Stimulated activated CD4-positive, alpha-beta T cell treated with anti-CD3 and anti-CD28 coated beads, Interleukin-1b, Interleukin-23, amount 100 ng/mL, for 24 hours (primary cell): ENCODE data around the gene ACTA2.
"Not testable (repeated sequence)": the region's sequence is repeated elsewhere in the genome, so short reads cannot be mapped to it uniquely, and the experiment has no call there.

Experiments
- DNase-seq, 4 experiments: peaks; one replicate each; pipeline ENCODE4 v3.0.0-alpha.2; 2020; ENCODE audit warnings: low read depth in 4 of 4, low spot score in 1 of 4

ACTA2 gene

GRCh38 chr10:88949912-88950837 lies 2.4 kb downstream of the ACTA2 start:
- no peak for DNase-seq

DNA sequence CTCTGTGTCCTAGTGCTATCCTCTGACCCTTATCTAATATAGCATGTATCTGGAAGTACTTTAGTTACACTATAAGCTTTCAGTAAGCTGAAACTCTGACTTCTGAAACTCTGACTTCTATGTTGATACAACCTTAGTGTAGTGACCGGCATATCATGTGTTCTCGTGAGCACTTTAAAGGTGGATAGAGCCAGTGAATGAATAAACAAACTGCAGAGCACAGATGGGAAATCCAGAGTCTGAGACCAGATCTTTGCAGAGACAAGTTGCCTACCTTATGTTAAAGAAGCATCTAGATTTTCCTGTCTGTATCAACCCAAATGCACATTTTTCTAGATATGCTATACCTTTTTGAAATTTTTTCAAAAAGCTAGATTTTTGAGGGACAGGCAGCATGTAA lies 3.5 kb downstream of the ACTA2 start:
- DNase-seq = no peak

GRCh38 chr10:88946965-88947590 lies 5.5 kb downstream of the ACTA2 start:
- no peak for DNase-seq

DNA sequence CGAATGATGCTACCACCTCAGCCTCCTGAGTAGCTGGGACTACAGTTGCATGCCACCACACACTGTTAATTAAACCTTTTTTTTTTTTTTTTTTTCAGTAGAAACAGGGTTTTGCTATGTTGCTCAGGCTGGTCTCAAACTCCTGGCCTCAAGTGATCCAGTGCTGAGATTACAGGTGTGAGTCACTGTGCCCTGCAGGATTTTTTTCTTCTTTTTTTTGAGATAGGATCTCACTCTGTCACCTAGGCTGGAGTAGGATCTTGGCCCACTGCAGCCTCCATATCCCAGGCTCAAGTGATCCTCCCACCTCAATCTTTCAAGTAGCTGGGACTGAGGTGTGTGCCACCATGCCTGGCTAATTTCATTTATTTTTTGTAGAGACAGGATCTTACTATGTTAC lies 6.4 kb downstream of the ACTA2 start:
- DNase-seq = no peak

GRCh38 chr10:88944813-88945212 lies 7.8 kb downstream of the ACTA2 start:
- DNase-seq = no peak

DNA sequence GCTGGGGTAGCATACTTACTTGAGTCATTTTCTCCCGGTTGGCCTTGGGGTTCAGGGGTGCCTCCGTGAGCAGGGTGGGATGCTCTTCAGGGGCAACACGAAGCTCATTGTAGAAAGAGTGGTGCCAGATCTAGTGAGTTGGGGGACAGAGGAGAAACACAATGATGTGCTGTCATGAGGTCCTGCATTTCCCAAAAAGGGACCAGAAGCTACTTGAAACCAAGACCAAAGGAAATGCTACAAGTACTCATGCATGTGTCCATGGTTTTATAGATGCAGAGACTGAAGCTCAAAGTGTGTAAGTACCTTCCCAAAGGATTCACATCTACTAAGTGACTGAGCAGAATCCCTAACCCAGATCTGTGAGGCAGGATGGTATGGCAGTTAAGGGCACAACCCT lies 8.8 kb downstream of the ACTA2 start:
- no peak for DNase-seq

DNA sequence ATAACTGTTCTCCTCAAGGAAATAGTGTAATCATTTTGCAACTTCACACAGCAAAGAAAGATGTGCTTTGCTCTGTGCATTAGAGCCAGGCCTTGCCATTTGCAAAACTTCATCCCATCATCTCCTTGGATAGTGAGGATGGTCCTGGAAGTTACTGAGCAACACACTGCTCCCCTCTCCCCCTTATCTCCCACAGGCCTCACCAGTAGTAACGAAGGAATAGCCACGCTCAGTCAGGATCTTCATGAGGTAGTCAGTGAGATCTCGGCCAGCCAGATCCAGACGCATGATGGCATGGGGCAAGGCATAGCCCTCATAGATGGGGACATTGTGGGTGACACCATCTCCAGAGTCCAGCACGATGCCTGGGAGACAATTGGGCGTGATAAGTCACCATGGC lies 11.5 kb downstream of the ACTA2 start:
- no peak for DNase-seq

- no peak for DNase-seq
Observed at GRCh38 chr10:88938938-88939337, 13.6 kb downstream of the ACTA2 start.

- DNase-seq = no peak
Observed at GRCh38 chr10:88938039-88938438, 14.5 kb downstream of the ACTA2 start.

DNA sequence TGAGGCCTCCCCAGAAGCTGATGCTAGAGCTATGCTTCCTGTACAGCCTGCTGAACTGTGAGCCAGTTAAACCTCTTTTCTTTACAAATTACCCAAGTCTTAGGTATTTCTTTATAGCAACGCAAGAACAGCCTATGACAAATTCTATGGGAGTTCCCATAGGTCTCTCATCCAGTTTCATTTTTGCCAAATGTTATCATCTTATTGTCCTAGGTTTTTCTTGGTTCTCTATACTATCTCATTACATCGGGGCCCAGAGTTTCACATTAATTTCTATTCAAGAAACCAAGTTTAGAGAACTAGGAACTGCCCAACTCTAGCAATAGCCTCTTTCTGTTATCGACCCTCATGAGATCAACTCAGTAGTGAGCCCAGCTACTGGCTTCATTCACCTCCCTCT lies 15.9 kb downstream of the ACTA2 start:
- no peak for DNase-seq

- DNase-seq = peak; percentile 45 to 57 (median 50)
Observed at GRCh38 chr10:88934900-88935672, 17.5 kb downstream of the ACTA2 start.

DNA sequence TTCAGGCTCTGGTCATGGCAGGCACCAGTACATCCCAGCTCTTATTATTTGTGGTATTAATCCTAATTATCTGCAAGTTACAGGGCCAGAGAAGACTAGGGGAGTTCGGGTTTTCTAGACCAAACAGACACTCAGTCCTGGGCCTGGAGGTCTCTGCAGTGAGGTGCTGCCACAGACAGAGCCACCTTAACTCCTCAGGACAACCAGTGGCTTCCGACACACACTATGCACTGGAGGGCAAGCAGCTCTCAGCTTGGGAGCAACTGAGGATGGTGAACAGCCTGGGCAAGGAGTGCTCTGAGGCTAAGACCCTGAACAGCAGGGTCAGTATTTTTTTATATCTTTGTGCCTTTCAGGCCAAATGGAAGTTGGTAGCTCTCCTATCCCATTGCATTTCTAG lies 19.0 kb downstream of the ACTA2 start:
- DNase-seq = no peak

- DNase-seq = peak in 1 of 4 experiments; percentile 17
Observed at GRCh38 chr10:88932539-88933256, 19.9 kb downstream of the ACTA2 start.

- DNase-seq = not testable (repeated sequence)
Observed at GRCh38 chr10:88932029-88932428, 20.5 kb downstream of the ACTA2 start.

GRCh38 chr10:88931548-88931947 lies 21.0 kb downstream of the ACTA2 start:
- DNase-seq = no peak

DNA sequence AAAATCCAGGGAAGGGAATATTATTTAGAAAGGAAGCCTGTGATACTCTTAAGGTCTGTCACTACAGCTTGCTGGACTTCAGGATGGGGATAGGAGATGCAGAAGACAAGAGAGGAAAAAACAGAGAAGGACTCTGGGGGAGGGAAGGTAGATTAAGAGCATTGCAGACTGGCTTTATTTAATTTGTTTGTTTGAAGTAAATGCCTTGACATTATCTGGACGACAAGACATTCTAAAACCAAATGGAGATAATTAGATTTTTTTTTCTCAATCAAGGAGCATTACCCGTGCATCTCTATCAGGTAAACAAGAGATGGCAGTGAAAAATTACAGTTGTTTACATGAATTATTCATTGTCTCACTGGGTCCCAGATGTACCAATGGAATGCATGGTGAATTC lies 24.3 kb downstream of the ACTA2 start:
- DNase-seq = no peak

DNA sequence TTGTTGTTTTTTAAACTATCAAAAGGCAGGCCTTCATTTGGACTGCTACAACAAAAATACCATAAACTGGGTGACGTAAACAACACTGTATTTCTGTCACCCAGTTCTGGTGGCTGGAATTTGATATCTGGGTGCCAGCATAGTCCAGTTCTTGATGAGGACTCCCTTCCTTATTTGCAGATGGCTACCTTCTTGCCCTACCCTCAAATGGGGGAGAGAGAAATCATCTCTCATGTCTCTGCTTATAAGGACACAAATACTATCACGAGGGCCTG lies 25.2 kb downstream of the ACTA2 start:
- DNase-seq = no peak

DNA sequence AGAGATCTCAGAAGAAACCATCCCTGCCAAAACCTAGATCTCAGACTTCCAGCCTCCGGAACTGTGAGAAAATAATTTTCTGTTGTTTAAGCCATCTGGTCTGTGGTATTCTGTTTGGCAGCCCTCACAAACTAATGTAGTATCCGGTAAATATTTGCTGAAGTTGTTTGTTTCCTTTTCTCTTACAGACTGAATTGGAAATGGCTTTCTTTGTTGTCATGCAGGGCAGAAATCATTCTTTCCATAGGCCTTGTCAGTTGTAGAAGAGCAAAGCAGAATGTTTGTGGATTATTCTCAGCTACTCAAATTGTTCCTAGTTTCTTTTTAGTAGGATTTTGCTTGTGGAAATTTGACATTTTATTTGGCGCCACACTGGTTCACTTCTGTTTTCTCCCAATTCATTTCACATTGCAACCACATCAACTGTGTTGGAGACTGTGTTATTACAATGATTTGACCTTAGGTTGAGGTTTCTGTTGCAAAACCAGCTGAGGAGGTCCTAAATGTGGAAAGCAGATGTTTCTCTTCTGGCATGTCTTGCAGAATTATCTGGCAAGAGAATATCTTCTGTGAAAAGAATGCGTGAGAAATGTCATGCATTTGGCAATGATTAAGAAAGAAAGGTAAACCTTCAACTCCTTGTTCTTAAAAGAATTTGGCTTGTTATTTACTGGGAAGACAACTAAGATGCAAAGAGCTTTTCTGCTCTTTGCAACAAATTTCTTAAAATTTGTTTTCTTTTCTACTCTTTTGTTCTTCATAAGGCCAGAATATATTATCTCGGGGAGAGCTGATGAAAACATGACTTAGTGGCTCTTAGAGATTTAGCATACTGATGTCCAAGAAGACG lies 25.8 kb downstream of the ACTA2 start:
- no peak for DNase-seq

GRCh38 chr10:88923520-88923919 lies 29.1 kb downstream of the ACTA2 start:
- no peak for DNase-seq

DNA sequence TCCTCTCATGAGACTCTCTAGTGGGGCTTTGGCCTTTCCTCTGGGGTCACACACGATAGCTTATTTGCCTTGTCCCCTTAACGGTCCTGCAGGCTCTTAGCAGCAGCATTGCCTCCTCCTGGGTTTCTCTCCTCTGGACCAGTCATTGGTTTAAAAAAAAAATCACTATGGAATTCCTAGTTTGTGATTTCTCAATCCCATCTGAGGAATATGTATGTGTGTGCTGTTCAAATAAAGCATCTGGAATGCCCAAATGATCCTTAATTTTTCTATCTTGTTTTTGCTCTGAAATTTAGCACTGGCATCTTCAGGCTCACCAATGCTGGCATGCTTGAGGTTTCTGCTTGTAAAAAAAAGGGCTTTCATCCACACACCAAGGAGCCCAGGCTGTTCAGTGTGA lies 30.5 kb downstream of the ACTA2 start:
- no peak for DNase-seq
